GM12878 (cell line): Measurements from ENCODE around the gene ARL15. TPM values are rescaled to one million over a fixed set of nuclear protein-coding genes. Genes with fewer than 3 reads are reported as not detected.

Experiments used
- ATAC-seq: fragments of 200-7000 bp; cut with Tn5 transposase; 3 replicates; pipeline ENCODE4 v1.9.1; 2020; ENCODE audit warnings: mild to moderate bottlenecking, moderate library complexity
- BruUV-seq: library from RNA; stranded (reverse); fragments of 400-500 nt; replicated peaks from 2 replicates; lab custom pipeline; 2021; lab: Mats Ljungman, UMichigan
- CTCF ChIA-PET: fragments of 300-600 bp; sonication (Branson Sonifier 250); formaldehyde crosslinking; extraction: SDS; loops from one replicate; lab custom pipeline; 2021; ENCODE audit warnings: inconsistent platforms; lab: Yijun Ruan, JAX
- POLR2A ChIA-PET: fragments of 350-600 bp; formaldehyde crosslinking; extraction: SDS; loops from one replicate; lab custom pipeline; 2021; ENCODE audit warnings: inconsistent platforms; lab: Charles Lee
- RAD21 ChIA-PET: fragments of 300-600 bp; sonication (Branson Sonifier 250); formaldehyde crosslinking; loops from one replicate; lab custom pipeline; 2023; ENCODE audit warnings: antibody characterized with exemption; ENCODE audit not compliant: unreplicated experiment; lab: Charles Lee
- SMC1A ChIA-PET: fragments of 300-600 bp; sonication (Branson Sonifier 250); formaldehyde crosslinking; loops from one replicate; lab custom pipeline; 2023; ENCODE audit not compliant: unreplicated experiment, uncharacterized antibody; lab: Charles Lee
- DNase-seq: peaks from one replicate; pipeline ENCODE4 v3.0.0-alpha.2; 2011; ENCODE audit warnings: low read depth, low spot score
- FAIRE-seq: peaks from 3 replicates; lab custom pipeline; 2011; peaks lifted over from hg19 to GRCh38; lab: Jason Lieb, UNC
- H2AFZ ChIP-seq: 2 replicates; pipeline ENCODE4 v1.6.0; 2011; ENCODE audit warnings: low read depth, low read length, control low read depth; ENCODE audit not compliant: control insufficient read depth
- H3K27ac ChIP-seq: 2 replicates; pipeline ENCODE4 v1.5.1; 2011; ENCODE audit warnings: control low read depth; ENCODE audit not compliant: control insufficient read depth, insufficient read depth
- H3K27me3 ChIP-seq, 2 experiments: replicated peaks in 1 of 2; 2 replicates each; pipeline versions ENCODE4 v1.6.0 to v1.6.1; 2011; ENCODE audit warnings: low read length in 1 of 2; ENCODE audit not compliant: control insufficient read depth in 2 of 2, insufficient read depth in 2 of 2
- H3K36me3 ChIP-seq, 2 experiments: 2 replicates each; pipeline ENCODE4 v1.5.1; 2011; ENCODE audit warnings: low read length in 1 of 2; ENCODE audit not compliant: control insufficient read depth in 2 of 2, insufficient read depth in 2 of 2
- H3K4me1 ChIP-seq: 2 replicates; pipeline ENCODE4 v1.6.1; 2011; ENCODE audit warnings: mild to moderate bottlenecking, low read length, moderate library complexity, mixed read lengths; ENCODE audit not compliant: control insufficient read depth, insufficient read depth
- H3K4me2 ChIP-seq: 2 replicates; pipeline ENCODE4 v1.6.0; 2011; ENCODE audit warnings: control low read depth; ENCODE audit not compliant: control insufficient read depth, insufficient read depth
- H3K4me3 ChIP-seq: fragments of 200-600 bp; sonication (generic); 2 replicates; pipeline ENCODE4 v1.5.1; 2016
- H3K79me2 ChIP-seq: 2 replicates; pipeline ENCODE4 v1.6.0; 2011; ENCODE audit warnings: low read length; ENCODE audit not compliant: control insufficient read depth, insufficient read depth
- H3K9ac ChIP-seq: 2 replicates; pipeline ENCODE4 v1.8.0; 2011; ENCODE audit warnings: low read length, control low read depth, mixed read lengths; ENCODE audit not compliant: control insufficient read depth, insufficient read depth
- H3K9me3 ChIP-seq: replicated peaks from 3 replicates; pipeline ENCODE4 v1.5.1; 2011; ENCODE audit warnings: mild to moderate bottlenecking, low read length; ENCODE audit not compliant: control insufficient read depth, insufficient read depth
- H4K20me1 ChIP-seq: 2 replicates; pipeline ENCODE4 v1.6.0; 2011; ENCODE audit not compliant: control insufficient read depth, insufficient read depth
- CEBPB ChIP-seq, 2 experiments: fragments of 150-350 bp in 1 of 2; IDR thresholded peaks; 2 replicates each; pipeline ENCODE4 v1.6.1; 2012 to 2014; ENCODE audit warnings: low read depth in 2 of 2, low read length in 2 of 2, borderline replicate concordance in 1 of 2, inconsistent platforms in 1 of 2
- HDGF ChIP-seq: fragments of 450-650 bp; IDR thresholded peaks from 2 replicates; pipeline ENCODE4 v1.6.1; 2016; ENCODE audit warnings: antibody characterized with exemption
- KAT2A ChIP-seq: conservative IDR thresholded peaks from 2 replicates; pipeline ENCODE4 v1.6.1; 2011; ENCODE audit warnings: low read depth, low read length; ENCODE audit not compliant: control insufficient read depth
- KLF5 ChIP-seq: fragments of 450-650 bp; IDR thresholded peaks from 2 replicates; pipeline ENCODE4 v1.6.1; 2014; ENCODE audit warnings: mild to moderate bottlenecking; ENCODE audit not compliant: partially characterized antibody
- LARP7 ChIP-seq: fragments of 450-650 bp; IDR thresholded peaks from 2 replicates; pipeline ENCODE4 v1.6.1; 2017; ENCODE audit warnings: mild to moderate bottlenecking
- MLLT1 ChIP-seq: fragments of 450-650 bp; IDR thresholded peaks from 2 replicates; pipeline ENCODE4 v1.6.1; 2016; ENCODE audit warnings: mild to moderate bottlenecking
- NKRF ChIP-seq: fragments of 450-650 bp; conservative IDR thresholded peaks from 2 replicates; pipeline ENCODE4 v1.6.1; 2017; ENCODE audit warnings: mild to moderate bottlenecking, moderate library complexity
- POLR2AphosphoS2 ChIP-seq: IDR thresholded peaks from 2 replicates; pipeline ENCODE4 v1.6.1; 2011; ENCODE audit warnings: low read depth, mild to moderate bottlenecking, low read length, improper control_type of control experiment, moderate library complexity
- POU2F2 ChIP-seq: IDR thresholded peaks from 3 replicates; pipeline ENCODE4 v1.6.1; 2011; ENCODE audit warnings: low read depth, mild to moderate bottlenecking, low read length, borderline replicate concordance
- SMC3 ChIP-seq: IDR thresholded peaks from 2 replicates; pipeline ENCODE4 v1.6.1; 2011; ENCODE audit warnings: low read length, improper control_type of control experiment, borderline replicate concordance
- ZZZ3 ChIP-seq: IDR thresholded peaks from 2 replicates; pipeline ENCODE4 v1.6.1; 2011; ENCODE audit warnings: low read depth; ENCODE audit not compliant: control insufficient read depth, insufficient read length
- WGBS: methylation state at CpG from one replicate; pipeline ENCODE4 v1.1.6; 2016; ENCODE audit warnings: low lambda C conversion rate; ENCODE audit not compliant: insufficient replicate concordance, insufficient coverage; ENCODE audit errors: missing lambda C conversion rate; 5-methylcytosine and 5-hydroxymethylcytosine counted together
- in situ Hi-C: fragments of 300-500 bp; cut with MboI; formaldehyde crosslinking; loops from 9 replicates; pipeline ENCODE4 v1.14.3; 2018; ENCODE audit warnings: mixed read lengths
- intact Hi-C: fragments of 100-400 bp; cut with micrococcal nuclease; formaldehyde crosslinking; loops from one replicate; pipeline ENCODE4 v1.14.2; 2022; ENCODE audit not compliant: unreplicated experiment
- polyA plus RNA-seq, 11 experiments: library from polyadenylated mRNA; depleted of rRNA in 4 of 11; unstranded in 6 of 11; stranded (reverse) in 5 of 11; fragments of >200 nt; fragmentation: Nextera tagmentation in 4 of 11; fragmentation: Illumina TruSeq in 1 of 11; extraction: Ambion mirVana in 4 of 11; extraction: Trizol in 1 of 11; gene quantifications; 1 replicate in 1 of 11; 2 replicates in 10 of 11; pipeline versions ENCODE4 v1.2.1 to v1.2.3, GENCODE V29; 2011 to 2016; ENCODE audit warnings: inconsistent platforms in 2 of 11, missing spikeins in 2 of 11, low read depth in 1 of 11
- total RNA-seq, 4 experiments: library from RNA; depleted of rRNA in 3 of 4; stranded (reverse); fragments of >200 nt in 3 of 4; fragmentation: Illumina TruSeq in 1 of 4; extraction: Trizol in 1 of 4; gene quantifications; 2 replicates each; pipeline versions ENCODE4 v1.2.1 to v1.2.3, GENCODE V29; 2013 to 2021
- TF ChIP-seq, protein P1 (sequence below): fragments of 450-650 bp; IDR thresholded peaks from 2 replicates; pipeline ENCODE4 v1.6.1; 2014; ENCODE audit warnings: mild to moderate bottlenecking

ARL15 gene
- total and polyA plus RNA-seq, 10 of the 15 experiments (the other 5 are each of a cell fraction or from before 2014, with no cell fraction given): 3.6 to 11.0 (median 7.7) TPM

GRCh38 chr5:54140247-54140840, 170.0 kb downstream of the ARL15 start:
- TF ChIP-seq KAT2A (no peak), HDGF (no peak), LARP7 (no peak), POLR2AphosphoS2 (no peak), MLLT1 (no peak), ZZZ3 (no peak), KLF5 (no peak), CEBPB (IDR thresholded peaks at IDR 0.05; ENCODE audit: borderline replicate concordance in 1 of 2, low read depth in 2 of 2, low read length in 2 of 2) (no peak), POU2F2 (no peak), SMC3 (no peak), NKRF (no peak)
- TF ChIP-seq, protein P1, sequence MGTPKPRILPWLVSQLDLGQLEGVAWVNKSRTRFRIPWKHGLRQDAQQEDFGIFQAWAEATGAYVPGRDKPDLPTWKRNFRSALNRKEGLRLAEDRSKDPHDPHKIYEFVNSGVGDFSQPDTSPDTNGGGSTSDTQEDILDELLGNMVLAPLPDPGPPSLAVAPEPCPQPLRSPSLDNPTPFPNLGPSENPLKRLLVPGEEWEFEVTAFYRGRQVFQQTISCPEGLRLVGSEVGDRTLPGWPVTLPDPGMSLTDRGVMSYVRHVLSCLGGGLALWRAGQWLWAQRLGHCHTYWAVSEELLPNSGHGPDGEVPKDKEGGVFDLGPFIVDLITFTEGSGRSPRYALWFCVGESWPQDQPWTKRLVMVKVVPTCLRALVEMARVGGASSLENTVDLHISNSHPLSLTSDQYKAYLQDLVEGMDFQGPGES: no peak
- H3K4me3 ChIP-seq: no peak overlapping the region
- no peaks in the 10 kb centered on the region for H3K36me3 ChIP-seq
- H4K20me1 ChIP-seq: no peaks in the 10 kb centered on the region
- no peak overlapping the region for H3K27ac ChIP-seq
- H3K9ac ChIP-seq: no peak overlapping the region
- ChIA-PET SMC1A (interaction anchor here (0.7 kb wide), 1 partner anchor 260 kb away, joined by 3 read pairs; no protein-coding TSS in a partner anchor), POLR2A (no interaction called here), RAD21 (no interaction called here), CTCF (interaction anchor here (0.7 kb wide), 1 partner anchor 94 kb away, joined by 3 read pairs; no protein-coding TSS in a partner anchor)
- H3K4me1 ChIP-seq: no peaks in the 10 kb centered on the region
- 93% methylated on average over 2 of the region's 2 CpGs for WGBS
- H3K79me2 ChIP-seq: no peaks in the 10 kb centered on the region
- intact Hi-C loops (no loop called here), in situ Hi-C loops (no loop called here)
- ATAC-seq (no peak), DNase-seq (no peak), FAIRE-seq (no peak)
- no peaks in the 10 kb centered on the region for H3K9me3 ChIP-seq
- H3K4me2 ChIP-seq: no peak overlapping the region
- H2AFZ ChIP-seq: no peak overlapping the region
- no peaks in the 10 kb centered on the region for H3K27me3 ChIP-seq
- no TSS peak for BruUV-seq
